Endothelial cell of umbilical vein (primary cell): ENCODE results near the gene SYNPO2.

Experiments used
- EZH2 ChIP-seq: IDR thresholded peaks from 2 replicates; pipeline ENCODE4 v1.6.1; 2012; ENCODE audit warnings: borderline replicate concordance, low read depth, mild to moderate bottlenecking, moderate library complexity, low read length, inconsistent platforms; ENCODE audit not compliant: severe bottlenecking
- FOS ChIP-seq: IDR thresholded peaks from 2 replicates; pipeline ENCODE4 v1.6.1; 2011; ENCODE audit warnings: mild to moderate bottlenecking, low read length, moderate library complexity, borderline replicate concordance; ENCODE audit not compliant: insufficient read depth
- GATA2 ChIP-seq: IDR thresholded peaks from 2 replicates; pipeline ENCODE4 v1.7.0; 2011; ENCODE audit warnings: low read depth, mild to moderate bottlenecking, moderate library complexity, mixed read lengths, low read length; ENCODE audit not compliant: insufficient read length, insufficient read depth
- JUN ChIP-seq: IDR thresholded peaks from 2 replicates; pipeline ENCODE4 v1.6.1; 2011; ENCODE audit warnings: borderline replicate concordance, low read depth; ENCODE audit not compliant: insufficient read length, insufficient read depth
- MYC ChIP-seq: IDR thresholded peaks from one replicate; pipeline ENCODE4 v1.6.1; 2011; ENCODE audit warnings: mild to moderate bottlenecking, low read depth, low read length
- POLR2A ChIP-seq: IDR thresholded peaks from 2 replicates; pipeline ENCODE4 v1.6.1; 2012; ENCODE audit warnings: low read depth, mild to moderate bottlenecking, control low read depth, low read length
- POLR2AphosphoS5 ChIP-seq: IDR thresholded peaks from 2 replicates; pipeline ENCODE4 v1.6.1; 2012; ENCODE audit warnings: low read depth, mild to moderate bottlenecking, control low read depth, low read length, moderate library complexity; ENCODE audit not compliant: insufficient read depth
- TF ChIP-seq, protein P1 (sequence below), 2 donors: IDR thresholded peaks; 1 replicate in 1 of 2; 2 replicates in 1 of 2; pipeline ENCODE4 v1.5.1; 2011; ENCODE audit warnings: low read length in 2 of 2, mild to moderate bottlenecking in 2 of 2, moderate library complexity in 2 of 2, control low read depth in 1 of 2, inconsistent platforms in 1 of 2, low read depth in 1 of 2; ENCODE audit not compliant: insufficient read depth in 1 of 2; ENCODE audit errors: extremely low read depth in 1 of 2
- TF ChIP-seq, protein P2 (sequence below): IDR thresholded peaks from 2 replicates; pipeline ENCODE4 v1.6.1; 2011; ENCODE audit not compliant: insufficient read depth, insufficient read length

DNA sequence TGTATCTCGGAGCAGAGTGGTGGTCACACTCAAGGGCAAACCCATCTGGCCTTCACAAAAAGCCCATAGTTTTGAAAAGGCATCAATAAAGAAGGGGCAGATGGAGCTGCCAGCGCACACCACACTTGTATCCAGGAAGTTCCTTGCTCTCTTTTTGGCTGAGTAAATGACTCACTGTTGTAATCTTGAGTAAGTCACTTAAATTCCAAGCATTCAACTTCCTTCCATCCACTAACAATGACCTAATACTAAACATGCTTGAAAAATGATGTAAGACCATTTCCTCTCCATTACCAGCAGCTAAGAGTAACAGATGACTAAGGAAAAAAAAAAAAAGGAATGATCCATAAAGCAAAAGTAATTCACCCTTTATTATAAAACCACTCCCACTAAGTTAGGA, 214.6 kb downstream of the SYNPO2 start:
- peak; percentile 54 for TF ChIP-seq POLR2A
- TF ChIP-seq, protein P1, sequence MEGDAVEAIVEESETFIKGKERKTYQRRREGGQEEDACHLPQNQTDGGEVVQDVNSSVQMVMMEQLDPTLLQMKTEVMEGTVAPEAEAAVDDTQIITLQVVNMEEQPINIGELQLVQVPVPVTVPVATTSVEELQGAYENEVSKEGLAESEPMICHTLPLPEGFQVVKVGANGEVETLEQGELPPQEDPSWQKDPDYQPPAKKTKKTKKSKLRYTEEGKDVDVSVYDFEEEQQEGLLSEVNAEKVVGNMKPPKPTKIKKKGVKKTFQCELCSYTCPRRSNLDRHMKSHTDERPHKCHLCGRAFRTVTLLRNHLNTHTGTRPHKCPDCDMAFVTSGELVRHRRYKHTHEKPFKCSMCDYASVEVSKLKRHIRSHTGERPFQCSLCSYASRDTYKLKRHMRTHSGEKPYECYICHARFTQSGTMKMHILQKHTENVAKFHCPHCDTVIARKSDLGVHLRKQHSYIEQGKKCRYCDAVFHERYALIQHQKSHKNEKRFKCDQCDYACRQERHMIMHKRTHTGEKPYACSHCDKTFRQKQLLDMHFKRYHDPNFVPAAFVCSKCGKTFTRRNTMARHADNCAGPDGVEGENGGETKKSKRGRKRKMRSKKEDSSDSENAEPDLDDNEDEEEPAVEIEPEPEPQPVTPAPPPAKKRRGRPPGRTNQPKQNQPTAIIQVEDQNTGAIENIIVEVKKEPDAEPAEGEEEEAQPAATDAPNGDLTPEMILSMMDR (IDR thresholded peaks at IDR 0.05; ENCODE audit: extremely low read depth in 1 of 2, insufficient read depth in 1 of 2, low read depth in 1 of 2, low read length in 2 of 2) = no peak
- TF ChIP-seq, protein P2, sequence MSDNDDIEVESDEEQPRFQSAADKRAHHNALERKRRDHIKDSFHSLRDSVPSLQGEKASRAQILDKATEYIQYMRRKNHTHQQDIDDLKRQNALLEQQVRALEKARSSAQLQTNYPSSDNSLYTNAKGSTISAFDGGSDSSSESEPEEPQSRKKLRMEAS = no peak
- TF ChIP-seq MYC = no peak
- TF ChIP-seq EZH2 = no peak
- peak; percentile 98 for TF ChIP-seq FOS
- peak; percentile 77 for TF ChIP-seq GATA2
- TF ChIP-seq POLR2AphosphoS5 = peak; percentile 88
- TF ChIP-seq JUN = peak; percentile 100
